NCI-H2196 treated with DMSO at 0.1 percent for 48 hours (cell line): ENCODE results near the gene WDR72.
"Not testable (repeated sequence)": the region's sequence is repeated elsewhere in the genome, so short reads cannot be mapped to it uniquely, and the experiment has no call there.

Experiments
- DNase-seq: peaks from one replicate; lab custom pipeline; 2025; ENCODE audit not compliant: unreplicated experiment; lab: John Stamatoyannopoulos, UW

Gene WDR72

DNA sequence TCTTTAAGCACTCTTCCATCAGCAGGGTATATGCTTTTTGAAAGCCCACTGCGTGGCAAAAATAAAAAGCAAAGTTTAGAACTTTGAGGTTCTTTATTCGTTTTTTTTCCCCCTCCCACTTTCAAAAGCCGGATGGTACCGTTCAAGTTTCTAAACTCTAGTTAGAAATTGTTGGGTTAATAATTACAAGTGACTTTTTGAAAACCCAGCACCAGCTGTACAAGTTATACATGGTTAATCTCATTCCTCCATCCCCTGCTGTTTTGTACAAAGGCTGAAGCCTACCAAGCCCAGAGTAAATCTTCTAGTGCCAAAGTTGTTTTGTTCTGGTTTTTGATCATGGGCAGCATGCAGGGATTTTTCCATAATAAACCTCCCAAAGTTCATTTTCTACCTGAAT is 48.6 kb downstream of the WDR72 start:
- no peak for DNase-seq

- DNase-seq: no peak
Observed at GRCh38 chr15:53709821-53710220, 49.6 kb downstream of the WDR72 start.

- no peak for DNase-seq
Observed at GRCh38 chr15:53695365-53695764, 64.1 kb downstream of the WDR72 start.

- DNase-seq: no peak
Observed at GRCh38 chr15:53694476-53694874, 65.0 kb downstream of the WDR72 start.

GRCh38 chr15:53693729-53694475 is 65.6 kb downstream of the WDR72 start:
- DNase-seq: no peak

DNA sequence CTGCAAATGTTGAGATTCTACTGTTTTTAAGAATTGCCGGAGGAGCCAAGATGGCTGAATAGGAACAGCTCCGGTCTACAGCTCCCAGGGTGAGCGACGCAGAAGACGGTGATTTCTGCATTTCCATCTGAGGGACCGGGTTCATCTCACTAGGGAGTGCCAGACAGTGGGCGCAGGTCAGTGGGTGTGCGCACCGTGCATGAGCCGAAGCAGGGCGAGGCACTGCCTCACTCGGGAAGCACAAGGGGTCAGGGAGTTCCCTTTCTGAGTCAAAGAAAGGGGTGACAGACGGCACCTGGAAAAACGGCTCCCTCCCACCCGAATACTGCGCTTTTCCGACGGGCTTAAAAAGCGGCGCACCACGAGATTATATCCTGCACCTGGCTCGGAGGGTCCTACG is 75.3 kb downstream of the WDR72 start:
- not testable (repeated sequence) for DNase-seq

GRCh38 chr15:53681056-53681455 is 78.4 kb downstream of the WDR72 start:
- no peak for DNase-seq

DNA sequence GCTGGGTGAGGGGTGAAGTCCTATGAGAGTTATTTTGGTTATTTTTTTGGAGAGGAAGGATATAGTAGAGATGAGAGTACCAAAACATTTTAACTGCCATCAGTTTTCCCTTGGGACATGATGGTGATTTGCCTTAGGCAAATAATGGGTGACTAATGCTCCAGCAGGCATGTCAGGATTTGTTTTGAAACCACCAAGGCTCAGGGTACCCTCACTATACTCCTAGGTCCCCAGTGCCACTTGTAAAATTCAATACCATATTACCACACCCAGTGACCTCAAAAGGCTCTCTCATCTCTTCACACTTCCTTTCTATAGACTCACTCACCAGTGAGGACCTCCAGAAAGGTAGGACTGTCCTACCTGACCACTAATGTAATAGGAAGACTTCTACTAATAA is 83.6 kb downstream of the WDR72 start:
- DNase-seq: no peak

DNA sequence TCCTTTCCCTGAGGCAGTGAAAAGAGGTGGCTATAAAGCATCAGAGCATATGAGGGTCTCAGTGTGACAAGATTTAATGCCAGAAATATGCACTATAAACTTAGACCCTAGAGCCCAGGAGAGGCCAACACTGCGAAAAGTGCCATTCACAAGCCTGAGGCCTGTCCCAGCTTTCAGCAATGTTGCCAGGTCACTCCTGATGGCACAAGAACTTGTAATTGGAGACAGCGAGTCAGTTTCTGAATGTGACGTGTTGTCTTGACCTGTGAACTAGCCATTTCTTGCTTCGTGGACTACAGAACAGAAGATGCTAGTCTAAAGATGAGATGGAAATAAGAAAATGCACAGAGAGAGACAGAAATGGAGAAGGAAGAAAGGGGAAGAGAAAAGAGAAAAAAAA is 87.9 kb downstream of the WDR72 start:
- DNase-seq: no peak

DNA sequence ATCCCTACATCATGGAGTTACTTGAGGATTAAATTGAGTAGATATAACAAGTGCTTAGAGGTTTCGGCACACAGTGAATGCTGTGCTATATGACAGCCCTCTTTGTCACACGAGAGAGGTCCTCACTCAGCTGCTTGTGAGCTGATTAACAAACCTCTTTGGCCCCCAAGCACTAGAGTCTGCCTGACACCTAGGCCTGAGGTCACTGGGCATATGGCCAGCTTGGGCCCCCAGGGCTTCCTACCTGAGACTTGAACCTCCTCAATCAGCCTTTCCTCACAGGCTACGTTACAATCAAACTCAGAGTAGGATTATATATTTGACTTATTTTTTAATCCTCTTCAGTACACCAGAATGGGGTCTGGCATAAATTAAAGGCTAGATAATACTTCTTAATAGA is 88.8 kb downstream of the WDR72 start:
- no peak for DNase-seq

- DNase-seq: no peak
Observed at GRCh38 chr15:53665930-53666329, 93.5 kb downstream of the WDR72 start.

DNA sequence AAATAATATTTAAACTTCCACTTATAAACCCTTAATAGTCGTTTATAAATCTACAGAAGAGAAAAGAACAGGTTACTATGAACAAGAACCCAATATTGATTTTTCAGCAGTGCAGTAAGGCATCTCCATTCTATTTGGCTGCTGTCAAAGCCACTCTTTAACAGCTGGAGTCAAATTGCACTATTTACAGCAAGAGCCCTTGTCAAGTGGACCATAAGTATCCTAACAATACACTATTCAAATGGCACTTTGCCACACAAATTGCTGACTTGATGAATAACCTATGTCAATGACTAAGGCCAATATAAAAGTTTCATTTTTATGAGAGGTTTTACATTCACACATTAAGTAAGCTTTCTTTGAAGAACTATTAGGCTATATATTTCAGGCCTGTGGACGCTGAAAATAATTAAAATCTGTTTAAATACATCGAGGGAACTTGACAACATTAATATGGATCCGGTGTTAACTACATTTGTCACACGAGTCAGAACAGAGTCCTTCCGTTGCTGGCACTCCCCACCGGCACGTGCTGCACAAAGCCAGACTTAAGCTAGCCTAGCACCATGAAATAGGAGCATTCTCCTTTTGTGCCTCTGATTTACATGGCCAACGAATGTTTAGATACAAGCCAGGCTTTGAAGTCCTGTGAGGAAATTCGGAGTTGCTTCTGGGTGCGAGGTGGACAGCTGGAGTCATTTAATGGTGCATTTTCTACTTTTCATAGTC is 100.5 kb downstream of the WDR72 start:
- peak; percentile 15 for DNase-seq

DNA sequence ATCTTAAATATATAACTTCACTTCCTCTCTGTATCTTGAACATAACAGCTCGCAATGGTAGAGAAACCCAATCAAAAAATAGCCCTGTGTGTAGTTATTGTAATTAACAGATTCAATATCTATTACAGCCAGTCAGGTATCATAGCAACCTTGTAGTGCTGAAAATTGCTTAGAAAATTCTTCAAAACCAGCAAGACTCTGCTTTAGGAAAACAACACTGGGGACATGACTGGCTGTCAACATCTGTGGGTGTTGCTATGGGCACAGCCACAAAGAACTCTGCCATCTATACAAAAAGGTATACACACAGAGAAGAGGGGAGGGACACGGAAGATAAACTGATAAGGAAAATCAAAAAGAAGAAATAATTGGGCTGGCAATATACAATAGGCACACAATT is 101.2 kb downstream of the WDR72 start:
- DNase-seq: no peak

DNA sequence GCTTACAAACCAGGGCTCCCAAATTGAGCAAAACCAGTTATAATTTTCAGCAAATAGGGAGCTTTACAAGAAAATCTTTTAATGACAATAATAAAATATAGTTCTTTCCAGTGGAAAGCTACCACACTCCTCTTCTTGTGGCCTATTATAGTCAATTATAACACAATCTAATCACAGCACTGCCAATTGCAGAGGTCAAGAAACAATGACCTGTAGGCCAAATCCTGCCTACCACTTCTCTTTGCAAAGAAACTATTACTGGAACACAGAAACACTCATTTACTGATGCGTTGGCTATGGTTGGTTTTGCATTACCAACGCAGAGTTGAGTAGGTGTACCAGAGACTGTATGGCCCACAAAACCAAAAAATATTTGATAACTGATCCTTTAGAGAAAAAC is 110.5 kb downstream of the WDR72 start:
- no peak for DNase-seq

DNA sequence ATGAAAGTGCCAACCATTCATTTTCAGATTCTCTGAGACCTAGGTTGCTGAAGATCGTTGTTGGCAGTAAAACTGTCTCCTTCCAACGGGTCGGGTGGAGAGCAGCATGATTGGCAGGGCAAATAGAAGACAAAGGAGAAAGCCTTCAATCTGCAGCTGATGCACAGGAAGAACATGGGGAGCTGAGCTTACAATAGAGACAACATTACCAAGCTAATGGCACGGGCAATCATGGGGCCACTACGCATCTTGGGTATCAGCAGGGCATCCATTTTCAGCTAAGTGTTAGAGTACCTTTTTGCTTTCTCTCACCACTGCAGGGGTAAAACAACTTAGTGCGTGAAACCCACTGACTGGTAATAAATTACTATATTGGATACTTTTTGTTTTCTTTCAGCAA is 114.8 kb downstream of the WDR72 start:
- no peak for DNase-seq

GRCh38 chr15:53634517-53635106 is 124.9 kb downstream of the WDR72 start:
- no peak for DNase-seq

GRCh38 chr15:53627279-53627678 is 132.2 kb downstream of the WDR72 start:
- DNase-seq: no peak

GRCh38 chr15:53625962-53626845 is 133.3 kb downstream of the WDR72 start:
- no peak for DNase-seq

DNA sequence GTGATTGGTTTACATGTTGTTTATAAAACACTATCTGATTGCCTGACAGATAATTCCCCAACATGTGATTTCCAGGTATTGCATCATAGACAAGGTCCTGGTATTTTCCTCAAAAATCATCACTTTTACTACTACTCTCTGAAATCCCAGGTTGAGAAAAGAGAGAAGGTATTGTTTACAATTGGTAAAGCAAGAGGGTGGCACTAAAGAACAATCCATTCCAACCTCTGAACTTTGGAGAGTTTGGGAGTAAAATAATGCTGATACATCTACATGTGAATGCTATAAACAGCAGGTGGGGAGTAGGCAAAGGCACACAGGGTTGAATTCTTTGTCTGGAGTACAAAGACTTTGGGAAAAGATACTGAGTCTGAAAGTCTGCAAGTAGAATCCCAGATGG is 134.2 kb downstream of the WDR72 start:
- no peak for DNase-seq

DNA sequence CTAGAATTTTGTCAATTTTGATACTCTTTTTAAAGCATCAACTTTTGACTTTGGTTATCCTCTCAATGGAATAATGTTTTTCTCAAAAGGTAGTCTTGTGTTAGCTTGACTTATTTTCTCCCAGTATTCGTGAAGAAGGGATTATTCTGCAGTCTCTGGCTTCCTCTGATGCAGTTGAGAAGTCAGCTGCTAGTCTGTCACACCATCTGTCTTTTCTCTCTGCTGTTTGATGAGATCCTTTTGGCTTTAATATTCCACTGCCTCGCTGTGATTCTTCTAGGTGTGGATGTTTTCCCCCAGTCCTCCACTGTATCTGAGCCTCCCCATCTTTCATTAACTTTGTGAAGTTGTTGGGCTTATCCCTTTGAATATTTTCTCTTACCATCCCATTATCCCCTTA is 141.0 kb downstream of the WDR72 start:
- no peak for DNase-seq

DNA sequence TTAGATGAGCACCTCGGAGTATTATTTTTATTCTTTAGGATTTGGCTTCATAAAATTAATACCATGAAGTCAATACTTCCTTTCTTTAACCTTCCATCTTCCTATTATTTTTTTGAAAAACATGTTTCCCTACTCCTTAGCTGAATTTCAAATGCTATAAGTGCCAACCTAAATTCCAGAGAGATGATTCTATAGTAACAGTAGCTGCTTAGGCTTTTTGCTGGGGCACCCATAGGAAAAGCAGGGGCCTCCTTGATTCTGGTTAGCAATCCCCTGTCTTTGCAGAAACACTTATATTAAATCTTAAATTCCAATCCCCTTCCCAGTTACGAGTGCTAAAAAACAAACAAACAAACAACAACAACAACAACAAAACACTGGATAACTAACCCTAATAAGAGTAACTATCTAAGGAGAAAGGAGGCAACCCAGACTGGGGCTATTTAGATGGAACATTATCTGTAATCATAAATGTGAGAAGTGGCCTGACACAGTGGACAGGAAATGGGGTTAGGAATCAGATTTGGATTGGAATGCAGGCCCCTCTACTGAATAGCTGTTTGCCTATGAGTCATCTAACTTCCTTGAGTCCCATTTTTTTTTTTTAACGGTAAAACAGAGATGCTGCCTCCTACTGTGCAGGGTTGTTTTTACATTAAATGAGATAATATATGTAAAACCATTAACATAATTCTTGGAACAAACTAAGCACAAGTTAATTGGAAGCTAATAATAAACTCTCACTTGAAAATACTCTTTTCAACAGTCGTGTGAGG is 148.1 kb downstream of the WDR72 start:
- no peak for DNase-seq
